Chondrocyte (in vitro differentiated cells): ENCODE results near the gene LRP4. TPM values are rescaled to one million over a fixed set of nuclear protein-coding genes. Genes with fewer than 3 reads are reported as not detected.

ENCODE experiments used
- DNase-seq: peaks from one replicate; pipeline ENCODE4 v3.0.0; 2021; ENCODE audit warnings: mixed read lengths, low spot score
- H3K27ac Mint-ChIP-seq: one replicate; pipeline ENCODE4 v1.8.0; 2021; ENCODE audit warnings: mild to moderate bottlenecking, moderate library complexity, mixed read lengths; ENCODE audit not compliant: unreplicated experiment
- H3K27me3 Mint-ChIP-seq: 2 replicates; pipeline ENCODE4 v1.8.0; 2021; ENCODE audit warnings: low read depth, mixed read lengths
- H3K36me3 Mint-ChIP-seq: 2 replicates; pipeline ENCODE4 v1.8.0; 2021; ENCODE audit warnings: low read depth, mixed read lengths
- H3K4me1 Mint-ChIP-seq: 2 replicates; pipeline ENCODE4 v1.8.0; 2021; ENCODE audit warnings: low read depth, mild to moderate bottlenecking, mixed read lengths
- H3K4me3 Mint-ChIP-seq: one replicate; pipeline ENCODE4 v1.8.0; 2021; ENCODE audit warnings: mild to moderate bottlenecking, moderate library complexity, mixed read lengths; ENCODE audit not compliant: unreplicated experiment
- H3K9me3 Mint-ChIP-seq: 2 replicates; pipeline ENCODE4 v1.8.0; 2021; ENCODE audit warnings: low read depth, mixed read lengths
- CTCF ChIP-seq: fragments of 200-600 bp; sonication (generic); IDR thresholded peaks from 2 replicates; pipeline ENCODE4 v1.5.0; 2021; ENCODE audit warnings: antibody characterized with exemption, mild to moderate bottlenecking, moderate library complexity
- total RNA-seq: library from RNA; stranded (reverse); gene quantifications from 3 replicates; pipeline ENCODE4 v1.2.1, GENCODE V29; 2021

LRP4 gene
- total RNA-seq, 1 donor from 2014 or later = 7.0 TPM

- Mint-ChIP-seq H3K27ac (no peak overlapping the region), H3K4me1 (peaks cover 6% of the 10 kb centered on the region), H3K9me3 (no peaks in the 10 kb centered on the region), H3K36me3 (no peaks in the 10 kb centered on the region), H3K4me3 (no peak overlapping the region), H3K27me3 (no peaks in the 10 kb centered on the region)
- TF ChIP-seq CTCF = no peak
- no peak for DNase-seq
These were observed 79.8 kb downstream of the LRP4 start for GRCh38 chr11:46838501-46838900.

GRCh38 chr11:46837860-46838259 lies 80.5 kb downstream of the LRP4 start:
- DNase-seq = no peak
- TF ChIP-seq CTCF = no peak
- H3K4me3 Mint-ChIP-seq = no peak overlapping the region
- no peaks in the 10 kb centered on the region for H3K36me3 Mint-ChIP-seq
- H3K9me3 Mint-ChIP-seq = no peaks in the 10 kb centered on the region
- H3K27me3 Mint-ChIP-seq = no peaks in the 10 kb centered on the region
- H3K27ac Mint-ChIP-seq = no peak overlapping the region
- peaks cover 4% of the 10 kb centered on the region for H3K4me1 Mint-ChIP-seq

GRCh38 chr11:46836870-46837269 lies 81.5 kb downstream of the LRP4 start:
- H3K27me3 Mint-ChIP-seq = no peaks in the 10 kb centered on the region
- DNase-seq = no peak
- H3K36me3 Mint-ChIP-seq = no peaks in the 10 kb centered on the region
- peaks cover 5% of the 10 kb centered on the region for H3K4me1 Mint-ChIP-seq
- H3K27ac Mint-ChIP-seq = no peak overlapping the region
- no peak overlapping the region for H3K4me3 Mint-ChIP-seq
- no peaks in the 10 kb centered on the region for H3K9me3 Mint-ChIP-seq
- TF ChIP-seq CTCF = no peak

GRCh38 chr11:46836431-46836830 lies 81.9 kb downstream of the LRP4 start:
- Mint-ChIP-seq H3K27me3 (no peaks in the 10 kb centered on the region), H3K27ac (no peak overlapping the region), H3K36me3 (no peaks in the 10 kb centered on the region), H3K4me1 (peaks cover 5% of the 10 kb centered on the region), H3K4me3 (no peak overlapping the region), H3K9me3 (no peaks in the 10 kb centered on the region)
- no peak for TF ChIP-seq CTCF
- no peak for DNase-seq

- no peak overlapping the region for H3K4me3 Mint-ChIP-seq
- H3K4me1 Mint-ChIP-seq = peaks cover 5% of the 10 kb centered on the region
- H3K27ac Mint-ChIP-seq = no peak overlapping the region
- no peak for TF ChIP-seq CTCF
- no peaks in the 10 kb centered on the region for H3K27me3 Mint-ChIP-seq
- no peaks in the 10 kb centered on the region for H3K36me3 Mint-ChIP-seq
- no peak for DNase-seq
- H3K9me3 Mint-ChIP-seq = no peaks in the 10 kb centered on the region
These were observed 82.5 kb downstream of the LRP4 start for GRCh38 chr11:46835897-46836296.
